Activated B cell treated with CpG ODN at 0.5 μM for 24 hours (primary cell): ENCODE measurements around the gene MFAP2. TPM values are rescaled to one million over a fixed set of nuclear protein-coding genes. Genes with fewer than 3 reads are reported as not detected.
"Not testable (repeated sequence)": the region's sequence is repeated elsewhere in the genome, so short reads cannot be mapped to it uniquely, and the experiment has no call there.

Experiments
- ATAC-seq: fragments of 200-7000 bp; cut with Tn5 transposase; one replicate; pipeline ENCODE4 v1.10.0; 2021; ENCODE audit warnings: low read depth, mild to moderate bottlenecking, moderate library complexity
- CTCF ChIA-PET: fragments of 350-600 bp; sonication (Branson Sonifier 250); formaldehyde crosslinking; loops from one replicate; lab custom pipeline; 2021; ENCODE audit warnings: antibody characterized with exemption; lab: Charles Lee
- POLR2A ChIA-PET: fragments of 350-600 bp; sonication (Branson Sonifier 250); formaldehyde crosslinking; loops from one replicate; lab custom pipeline; 2021; ENCODE audit warnings: antibody characterized with exemption; lab: Charles Lee
- DNase-seq: peaks from one replicate; pipeline ENCODE4 v3.0.0; 2022
- H3K27ac Mint-ChIP-seq: one replicate; pipeline ENCODE4 v1.8.0; 2020; ENCODE audit warnings: mixed read lengths
- H3K27me3 Mint-ChIP-seq: one replicate; pipeline ENCODE4 v1.8.0; 2021; ENCODE audit warnings: mixed read lengths
- H3K36me3 Mint-ChIP-seq: one replicate; pipeline ENCODE4 v1.8.0; 2021; ENCODE audit warnings: low read depth, mixed read lengths
- H3K4me1 Mint-ChIP-seq: one replicate; pipeline ENCODE4 v1.8.0; 2021; ENCODE audit warnings: mixed read lengths
- H3K4me3 Mint-ChIP-seq: one replicate; pipeline ENCODE4 v1.8.0; 2020; ENCODE audit warnings: mild to moderate bottlenecking, mixed read lengths
- H3K9me3 Mint-ChIP-seq: one replicate; pipeline ENCODE4 v1.8.0; 2020; ENCODE audit warnings: mixed read lengths
- intact Hi-C: fragments of 100-400 bp; cut with micrococcal nuclease; formaldehyde crosslinking; loops from one replicate; pipeline ENCODE4 v1.15.1; 2024
- total RNA-seq: library from RNA; stranded (reverse); gene quantifications from 2 replicates; pipeline ENCODE4 v1.2.3, GENCODE V29; 2022
- TF ChIP-seq, protein P1 (sequence below): fragments of 200-600 bp; IDR thresholded peaks from one replicate; pipeline ENCODE4 v1.8.0; 2022; ENCODE audit warnings: antibody characterized with exemption, mild to moderate bottlenecking

Gene MFAP2
- total RNA-seq, 1 donor from 2014 or later: not detected

- TF ChIP-seq, protein P1, sequence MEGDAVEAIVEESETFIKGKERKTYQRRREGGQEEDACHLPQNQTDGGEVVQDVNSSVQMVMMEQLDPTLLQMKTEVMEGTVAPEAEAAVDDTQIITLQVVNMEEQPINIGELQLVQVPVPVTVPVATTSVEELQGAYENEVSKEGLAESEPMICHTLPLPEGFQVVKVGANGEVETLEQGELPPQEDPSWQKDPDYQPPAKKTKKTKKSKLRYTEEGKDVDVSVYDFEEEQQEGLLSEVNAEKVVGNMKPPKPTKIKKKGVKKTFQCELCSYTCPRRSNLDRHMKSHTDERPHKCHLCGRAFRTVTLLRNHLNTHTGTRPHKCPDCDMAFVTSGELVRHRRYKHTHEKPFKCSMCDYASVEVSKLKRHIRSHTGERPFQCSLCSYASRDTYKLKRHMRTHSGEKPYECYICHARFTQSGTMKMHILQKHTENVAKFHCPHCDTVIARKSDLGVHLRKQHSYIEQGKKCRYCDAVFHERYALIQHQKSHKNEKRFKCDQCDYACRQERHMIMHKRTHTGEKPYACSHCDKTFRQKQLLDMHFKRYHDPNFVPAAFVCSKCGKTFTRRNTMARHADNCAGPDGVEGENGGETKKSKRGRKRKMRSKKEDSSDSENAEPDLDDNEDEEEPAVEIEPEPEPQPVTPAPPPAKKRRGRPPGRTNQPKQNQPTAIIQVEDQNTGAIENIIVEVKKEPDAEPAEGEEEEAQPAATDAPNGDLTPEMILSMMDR: no peak
- POLR2A ChIA-PET: no interaction called here
- intact Hi-C loops: loop anchor here (10.0 kb wide), 1 partner anchor 443 kb away; the partner anchor contains the start of gene RNU1-1
- no peaks in the 10 kb centered on the region for H3K9me3 Mint-ChIP-seq
- CTCF ChIA-PET: no interaction called here
- no peaks in the 10 kb centered on the region for H3K36me3 Mint-ChIP-seq
- DNase-seq (no peak), ATAC-seq (no peak)
- H3K27me3 Mint-ChIP-seq: no peaks in the 10 kb centered on the region
- H3K4me3 Mint-ChIP-seq: no peak overlapping the region
- H3K4me1 Mint-ChIP-seq: peaks cover 11% of the 10 kb centered on the region
- no peak overlapping the region for H3K27ac Mint-ChIP-seq
Observed at GRCh38 chr1:16957731-16958130, 22.7 kb downstream of the MFAP2 start.

GRCh38 chr1:16956775-16957174 lies 23.6 kb downstream of the MFAP2 start:
- Mint-ChIP-seq H3K27ac (no peak overlapping the region), H3K27me3 (no peaks in the 10 kb centered on the region), H3K4me1 (peaks cover 15% of the 10 kb centered on the region), H3K36me3 (no peaks in the 10 kb centered on the region), H3K9me3 (no peaks in the 10 kb centered on the region), H3K4me3 (no peak overlapping the region)
- POLR2A ChIA-PET: no interaction called here
- no peak for ATAC-seq
- TF ChIP-seq, protein P1: no peak
- intact Hi-C loops: loop anchor here (10.0 kb wide), 1 partner anchor 442 kb away; the partner anchor contains the start of gene RNU1-1
- DNase-seq: no peak
- CTCF ChIA-PET: no interaction called here

- H3K4me3 Mint-ChIP-seq: no peak overlapping the region
- ChIA-PET CTCF (no interaction called here), POLR2A (no interaction called here)
- peaks cover 8% of the 10 kb centered on the region for H3K4me1 Mint-ChIP-seq
- DNase-seq (no peak), ATAC-seq (no peak)
- intact Hi-C loops: loop anchor here (10.0 kb wide), 1 partner anchor 440 kb away; the partner anchor contains the start of gene RNU1-1
- TF ChIP-seq, protein P1: no peak
- H3K36me3 Mint-ChIP-seq: no peaks in the 10 kb centered on the region
- no peak overlapping the region for H3K27ac Mint-ChIP-seq
- no peaks in the 10 kb centered on the region for H3K9me3 Mint-ChIP-seq
- no peaks in the 10 kb centered on the region for H3K27me3 Mint-ChIP-seq
Observed at GRCh38 chr1:16955186-16955585, 25.2 kb downstream of the MFAP2 start.

- no peaks in the 10 kb centered on the region for H3K9me3 Mint-ChIP-seq
- H3K27me3 Mint-ChIP-seq: no peaks in the 10 kb centered on the region
- CTCF ChIA-PET: no interaction called here
- no peak overlapping the region for H3K27ac Mint-ChIP-seq
- TF ChIP-seq, protein P1: no peak
- peaks cover 7% of the 10 kb centered on the region for H3K4me1 Mint-ChIP-seq
- no peak overlapping the region for H3K4me3 Mint-ChIP-seq
- intact Hi-C loops: loop anchor here (5.0 to 10.0 kb wide), 2 partner anchors 440 to 602 kb away; partner anchors contain the start of genes FBXO42 and RNU1-1
- ATAC-seq (no peak), DNase-seq (no peak)
- POLR2A ChIA-PET: no interaction called here
- no peaks in the 10 kb centered on the region for H3K36me3 Mint-ChIP-seq
Observed at GRCh38 chr1:16954579-16954978, 25.8 kb downstream of the MFAP2 start.

GRCh38 chr1:16952376-16952775 lies 28.0 kb downstream of the MFAP2 start:
- CTCF ChIA-PET: interaction anchor here (1.0 to 2.5 kb wide), 13 partner anchors 8 to 870 kb away, joined by 3 to 49 read pairs (median 6); partner anchors contain the start of genes NBPF1 and NECAP2

DNA sequence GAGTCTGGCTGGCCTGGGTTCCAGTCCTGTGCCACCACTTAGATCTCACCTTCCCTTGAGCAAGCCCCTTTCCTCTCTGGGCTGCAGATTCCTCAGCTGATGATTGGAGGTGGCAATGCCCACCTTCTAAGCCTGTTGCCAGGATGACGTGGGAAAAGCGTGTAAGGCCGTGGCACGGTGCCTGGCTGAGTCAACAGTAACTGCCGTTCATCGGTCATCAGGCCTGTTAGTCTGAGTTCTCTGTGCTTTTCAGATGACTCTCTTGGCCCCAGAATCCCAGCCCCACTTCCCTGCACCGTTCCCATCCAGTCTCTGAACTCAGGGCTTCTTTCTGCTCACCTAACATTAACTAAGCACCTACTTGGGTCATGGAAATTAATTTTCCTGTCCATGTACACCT lies 31.4 kb downstream of the MFAP2 start:
- H3K4me3 Mint-ChIP-seq, H3K9me3 Mint-ChIP-seq, H3K4me1 Mint-ChIP-seq, H3K27ac Mint-ChIP-seq, POLR2A ChIA-PET, DNase-seq, intact Hi-C loops, H3K27me3 Mint-ChIP-seq, ATAC-seq, H3K36me3 Mint-ChIP-seq: not testable (repeated sequence)
- CTCF ChIA-PET: interaction anchor here (0.6 kb wide), 1 partner anchor 666 kb away, joined by 3 read pairs; no protein-coding TSS in a partner anchor

More at GRCh38 chr1:16952376-16952775, 28.0 kb downstream of the MFAP2 start:
- DNase-seq, H3K4me3 Mint-ChIP-seq, H3K27ac Mint-ChIP-seq, H3K27me3 Mint-ChIP-seq, H3K9me3 Mint-ChIP-seq, H3K36me3 Mint-ChIP-seq, H3K4me1 Mint-ChIP-seq, ATAC-seq: not testable (repeated sequence)
- intact Hi-C loops: loop anchor here (5.0 to 10.0 kb wide), 2 partner anchors 438 to 600 kb away; partner anchors contain the start of genes FBXO42 and RNU1-1
- POLR2A ChIA-PET: interaction anchor here (0.6 to 1.3 kb wide), 9 partner anchors 85 to 978 kb away, joined by 3 to 13 read pairs (median 6); partner anchors contain the start of genes NBPF1, NECAP2 and RNU1-1

DNA sequence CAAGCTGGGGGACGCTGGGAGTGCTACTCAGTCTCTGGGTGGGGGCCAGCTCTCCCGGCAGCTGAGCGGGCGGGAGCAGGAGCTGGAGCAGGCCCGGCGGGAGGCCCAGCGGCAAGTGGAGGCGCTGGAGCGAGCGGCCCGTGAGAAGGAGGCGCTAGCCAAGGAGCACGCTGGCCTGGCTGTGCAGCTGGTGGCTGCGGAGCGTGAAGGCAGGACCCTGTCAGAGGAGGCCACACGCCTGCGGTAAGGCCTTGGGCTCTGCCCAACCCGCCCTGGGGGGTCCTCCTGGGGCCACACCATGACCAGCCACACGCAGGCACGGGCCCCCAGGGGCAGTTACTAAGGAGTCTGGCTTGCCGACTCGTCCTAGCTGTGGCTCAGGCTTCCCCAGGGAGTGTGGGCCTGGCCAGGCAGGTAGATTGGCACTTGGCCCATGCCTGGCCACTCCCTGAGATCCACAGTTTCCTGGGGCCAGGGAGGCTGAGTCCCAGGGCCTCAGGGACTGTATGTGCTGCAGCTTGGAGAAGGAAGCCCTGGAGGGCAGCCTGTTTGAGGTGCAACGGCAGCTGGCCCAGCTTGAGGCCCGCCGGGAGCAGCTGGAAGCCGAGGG lies 32.0 kb downstream of the MFAP2 start:
- H3K4me1 Mint-ChIP-seq, ATAC-seq, DNase-seq, POLR2A ChIA-PET, H3K9me3 Mint-ChIP-seq, H3K27me3 Mint-ChIP-seq, H3K27ac Mint-ChIP-seq, H3K4me3 Mint-ChIP-seq, intact Hi-C loops: not testable (repeated sequence)
- peaks cover 13% of the 10 kb centered on the region for H3K36me3 Mint-ChIP-seq
- CTCF ChIA-PET: interaction anchor here (1.0 kb wide), 1 partner anchor 12 kb away, joined by 4 read pairs; no protein-coding TSS in a partner anchor
